ENCODE measurements around the gene C11orf98.

GRCh38 chr11:62656796-62657429 lies 8.1 kb downstream of the C11orf98 start:
- TF ChIP-seq POLR2AphosphoS5 (IDR thresholded peaks at IDR 0.05; ENCODE audit: insufficient read depth, low read depth, low read length) = no peak
- no peak for TF ChIP-seq POLR2A (IDR thresholded peaks at IDR 0.05; ENCODE audit: low read depth, low read length)
- TF ChIP-seq JUN (IDR thresholded peaks at IDR 0.05; ENCODE audit: borderline replicate concordance, insufficient read depth, insufficient read length, low read depth) = no peak
- no peak for TF ChIP-seq CTCF (IDR thresholded peaks at IDR 0.05; ENCODE audit: extremely low read depth in 1 of 2, insufficient read depth in 1 of 2, low read depth in 1 of 2, low read length in 2 of 2)
- TF ChIP-seq, protein P1, sequence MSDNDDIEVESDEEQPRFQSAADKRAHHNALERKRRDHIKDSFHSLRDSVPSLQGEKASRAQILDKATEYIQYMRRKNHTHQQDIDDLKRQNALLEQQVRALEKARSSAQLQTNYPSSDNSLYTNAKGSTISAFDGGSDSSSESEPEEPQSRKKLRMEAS (IDR thresholded peaks at IDR 0.05; ENCODE audit: insufficient read depth, insufficient read length) = no peak

Measured in endothelial cell of umbilical vein (primary cell).